HUES48 (cell line): ENCODE results near the gene RNF157.

Experiments used
- H3K27ac ChIP-seq: one replicate; pipeline ENCODE4 v1.7.0; 2013; ENCODE audit warnings: low read depth, low read length, inconsistent platforms
- H3K27me3 ChIP-seq: 2 replicates; pipeline ENCODE4 v1.6.1; 2013; ENCODE audit warnings: mild to moderate bottlenecking, low read length; ENCODE audit not compliant: control insufficient read depth, insufficient read depth
- H3K36me3 ChIP-seq: 2 replicates; pipeline ENCODE4 v1.6.1; 2013; ENCODE audit warnings: low read length; ENCODE audit not compliant: control insufficient read depth, insufficient read depth
- H3K4me1 ChIP-seq: 2 replicates; pipeline ENCODE4 v1.6.1; 2013; ENCODE audit warnings: mild to moderate bottlenecking, low read length; ENCODE audit not compliant: control insufficient read depth, insufficient read depth
- H3K4me3 ChIP-seq: 2 replicates; pipeline ENCODE4 v1.5.1; 2013; ENCODE audit warnings: mild to moderate bottlenecking, low read depth, low read length
- H3K9ac ChIP-seq: 2 replicates; pipeline ENCODE4 v1.6.1; 2013; ENCODE audit warnings: mild to moderate bottlenecking, low read depth, low read length, moderate library complexity
- H3K9me3 ChIP-seq: 2 replicates; pipeline ENCODE4 v1.6.1; 2013; ENCODE audit warnings: low read length; ENCODE audit not compliant: control insufficient read depth, insufficient read depth

RNF157 gene

GRCh38 chr17:76104896-76105231 is 135.4 kb downstream of the RNF157 start:
- Histone ChIP-seq H3K4me1 (peaks cover 19% of the 10 kb centered on the region), H3K9ac (no peak overlapping the region), H3K4me3 (no peak overlapping the region), H3K27ac (no peak overlapping the region), H3K9me3 (no peaks in the 10 kb centered on the region), H3K36me3 (peaks cover 27% of the 10 kb centered on the region), H3K27me3 (no peaks in the 10 kb centered on the region)

DNA sequence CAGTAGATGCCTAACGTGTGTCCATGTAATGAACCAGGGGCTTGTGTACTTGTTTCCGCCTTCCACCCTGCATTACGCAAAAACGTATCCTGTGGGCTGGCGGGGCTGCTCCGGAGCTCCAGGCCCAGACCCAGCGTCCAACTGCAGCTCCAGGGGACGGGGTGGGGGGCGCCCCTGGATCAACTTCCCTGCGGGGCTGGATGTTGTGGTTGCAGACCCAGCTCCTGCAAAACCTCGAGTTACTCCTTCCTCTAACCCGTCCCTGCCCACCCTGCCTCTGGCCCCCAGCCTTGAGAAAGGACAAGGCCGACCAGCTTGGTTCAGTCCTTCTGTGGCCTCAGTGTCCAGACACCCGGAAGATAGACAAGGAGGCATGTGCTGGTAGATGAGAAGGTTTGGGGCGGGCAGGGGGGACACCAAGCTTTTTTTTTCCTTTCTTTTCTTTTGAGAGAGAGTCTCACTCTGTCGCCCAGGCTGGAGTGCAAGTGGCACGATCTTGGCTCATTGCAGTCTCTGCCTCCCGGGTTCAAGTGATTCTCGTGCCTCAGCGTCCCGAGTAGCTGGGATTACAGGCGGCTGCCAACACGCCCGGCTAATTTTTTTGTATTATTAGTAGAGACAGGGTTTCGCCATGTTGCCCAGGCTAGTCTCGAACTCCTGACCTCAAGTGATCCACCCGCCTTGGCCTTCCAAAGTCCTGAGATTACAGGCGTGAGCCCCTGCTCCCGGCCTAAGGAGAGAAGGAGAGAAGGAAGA is 136.0 kb downstream of the RNF157 start:
- H3K9me3 ChIP-seq = no peaks in the 10 kb centered on the region
- H3K9ac ChIP-seq = peak overlapping the region; percentile 49; the same call in 1 of the 2 replicates
- peak overlapping the region; percentile 71 for H3K4me3 ChIP-seq
- peak overlapping the region; percentile 89 for H3K27ac ChIP-seq
- H3K27me3 ChIP-seq = no peaks in the 10 kb centered on the region
- peaks cover 33% of the 10 kb centered on the region for H3K36me3 ChIP-seq
- H3K4me1 ChIP-seq = peaks cover 19% of the 10 kb centered on the region

DNA sequence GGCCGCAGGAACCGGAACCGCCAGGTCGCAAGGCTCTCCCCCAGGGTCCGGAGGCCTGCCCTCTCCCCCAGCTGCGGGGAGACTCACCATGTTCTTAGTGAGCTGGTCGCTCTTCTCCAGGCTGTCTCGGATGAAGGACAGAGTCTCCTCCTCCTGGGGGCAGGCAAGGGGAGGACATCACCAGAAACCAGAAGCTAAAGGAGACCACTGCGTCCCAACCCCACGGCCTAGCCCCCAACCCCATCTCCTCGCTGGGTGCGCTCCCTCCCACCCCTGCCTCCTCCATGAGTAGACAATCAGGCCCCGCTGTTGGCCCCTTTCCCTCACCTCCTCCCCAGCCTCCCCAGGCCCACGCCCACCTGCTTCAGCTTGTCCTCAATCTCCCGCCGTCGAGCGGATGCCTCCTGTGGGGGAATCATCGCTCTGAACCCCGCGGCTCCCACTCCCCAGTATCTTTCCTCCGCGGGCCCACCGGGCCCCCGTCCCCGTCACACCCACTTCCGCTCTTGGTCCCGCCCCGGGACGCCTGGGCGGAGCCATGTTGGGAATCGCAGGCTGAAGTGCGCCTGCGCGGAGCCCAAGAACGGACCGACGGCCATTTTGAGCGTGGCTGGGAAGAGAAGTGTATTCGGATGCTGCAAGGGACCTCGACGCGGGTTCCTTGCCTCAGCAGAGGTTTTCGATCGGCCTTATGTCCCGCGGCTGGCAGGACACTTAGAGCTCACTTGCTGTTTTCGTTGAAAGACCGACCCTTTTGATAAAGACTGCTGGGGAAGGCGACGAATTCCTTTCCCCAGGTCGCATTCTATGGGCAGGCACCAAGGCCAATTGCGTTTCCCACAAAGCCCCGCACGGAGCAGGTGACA is 136.8 kb downstream of the RNF157 start, which contains the start of gene EXOC7:
Gene EXOC7 (minus strand): TSS at position 514 of the 866 bp plus-strand sequence. CDS start 95 bp downstream, at position 419.
- H3K4me3 ChIP-seq = peak within 1 kb of the TSS; percentile 71
- H3K27ac ChIP-seq = peak within 1 kb of the TSS; percentile 89
- H3K9ac ChIP-seq = peak within 1 kb of the TSS; percentile 49
- no peaks in the 10 kb centered on the region for H3K9me3 ChIP-seq
- H3K36me3 ChIP-seq = peaks cover 36% of the 10 kb centered on the region
- H3K4me1 ChIP-seq = peaks cover 19% of the 10 kb centered on the region
- no peaks in the 10 kb centered on the region for H3K27me3 ChIP-seq

GRCh38 chr17:76102944-76103273 is 137.4 kb downstream of the RNF157 start:
- Histone ChIP-seq H3K27me3 (no peaks in the 10 kb centered on the region), H3K4me3 (peak overlapping the region; percentile 71), H3K27ac (peak overlapping the region; percentile 89), H3K9ac (peak overlapping the region; percentile 15; the same call in 1 of the 2 replicates), H3K9me3 (no peaks in the 10 kb centered on the region), H3K4me1 (peaks cover 19% of the 10 kb centered on the region), H3K36me3 (peaks cover 41% of the 10 kb centered on the region)

DNA sequence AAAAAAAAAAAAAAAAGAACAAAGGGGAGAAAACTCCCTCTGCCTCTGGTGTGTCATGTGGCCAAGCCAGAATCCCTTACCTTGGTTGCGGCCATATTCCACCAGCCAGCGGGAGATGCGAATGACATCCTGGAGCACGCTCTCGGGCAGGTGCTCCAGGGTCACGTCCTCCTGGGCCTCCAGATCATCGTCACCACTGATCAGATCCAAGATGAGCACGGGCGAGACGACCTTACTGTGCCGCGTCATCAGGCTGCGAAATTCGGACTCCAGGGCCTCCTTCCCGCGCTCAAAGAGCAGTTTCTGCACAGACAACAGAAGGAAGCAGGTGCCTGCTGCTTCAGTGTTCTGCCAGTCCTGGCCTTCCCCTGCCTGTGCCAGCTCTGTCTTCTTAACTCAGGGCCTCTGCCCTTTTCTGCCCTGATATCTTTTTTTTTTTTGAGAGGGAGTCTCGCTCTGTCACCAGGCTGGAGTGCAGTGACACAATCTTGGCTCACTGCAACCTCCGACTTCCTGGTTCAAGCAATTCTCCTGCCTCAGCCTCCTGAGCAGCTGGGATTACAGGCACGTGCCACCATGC is 142.5 kb downstream of the RNF157 start:
- Histone ChIP-seq H3K27ac (no peak overlapping the region), H3K36me3 (peaks cover 87% of the 10 kb centered on the region)

GRCh38 chr17:76095943-76096342 is 144.3 kb downstream of the RNF157 start:
- peaks cover 85% of the 10 kb centered on the region for H3K36me3 ChIP-seq

More for the DNA sequence above, 142.5 kb downstream of the RNF157 start:
- peaks cover 2% of the 10 kb centered on the region; the same call in 1 of the 2 replicates for H3K4me1 ChIP-seq
- H3K27me3 ChIP-seq = no peaks in the 10 kb centered on the region
- no peaks in the 10 kb centered on the region for H3K9me3 ChIP-seq
- no peak overlapping the region for H3K9ac ChIP-seq
- H3K4me3 ChIP-seq = no peak overlapping the region

DNA sequence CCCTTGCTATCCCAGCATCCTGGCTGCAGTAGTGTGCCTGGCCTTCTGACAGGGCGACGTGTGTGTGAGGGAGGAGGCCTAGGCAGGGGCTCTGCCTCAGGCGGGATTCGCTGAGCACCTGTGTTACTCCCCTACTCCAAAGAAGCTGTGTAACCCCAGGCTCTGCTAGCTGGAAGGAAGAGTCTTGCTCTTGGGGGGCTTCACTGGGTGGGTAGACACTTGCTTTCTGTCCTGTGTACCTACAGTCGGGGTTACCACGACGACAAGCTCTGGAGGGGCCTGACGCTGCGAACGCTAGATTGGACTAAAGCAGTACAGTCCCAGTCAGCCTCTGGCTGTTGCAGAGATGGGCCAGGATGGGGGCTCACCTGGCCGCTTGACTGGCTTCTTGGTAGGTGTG is 146.2 kb downstream of the RNF157 start:
- Histone ChIP-seq H3K36me3 (peaks cover 85% of the 10 kb centered on the region), H3K27ac (no peak overlapping the region), H3K9me3 (no peaks in the 10 kb centered on the region), H3K27me3 (no peaks in the 10 kb centered on the region), H3K4me3 (no peak overlapping the region), H3K9ac (no peak overlapping the region), H3K4me1 (no peaks in the 10 kb centered on the region)

More at GRCh38 chr17:76095943-76096342, 144.3 kb downstream of the RNF157 start:
- H3K27ac ChIP-seq = no peak overlapping the region
- no peak overlapping the region for H3K4me3 ChIP-seq
- no peaks in the 10 kb centered on the region for H3K9me3 ChIP-seq
- H3K9ac ChIP-seq = no peak overlapping the region
- H3K27me3 ChIP-seq = no peaks in the 10 kb centered on the region
- no peaks in the 10 kb centered on the region for H3K4me1 ChIP-seq

DNA sequence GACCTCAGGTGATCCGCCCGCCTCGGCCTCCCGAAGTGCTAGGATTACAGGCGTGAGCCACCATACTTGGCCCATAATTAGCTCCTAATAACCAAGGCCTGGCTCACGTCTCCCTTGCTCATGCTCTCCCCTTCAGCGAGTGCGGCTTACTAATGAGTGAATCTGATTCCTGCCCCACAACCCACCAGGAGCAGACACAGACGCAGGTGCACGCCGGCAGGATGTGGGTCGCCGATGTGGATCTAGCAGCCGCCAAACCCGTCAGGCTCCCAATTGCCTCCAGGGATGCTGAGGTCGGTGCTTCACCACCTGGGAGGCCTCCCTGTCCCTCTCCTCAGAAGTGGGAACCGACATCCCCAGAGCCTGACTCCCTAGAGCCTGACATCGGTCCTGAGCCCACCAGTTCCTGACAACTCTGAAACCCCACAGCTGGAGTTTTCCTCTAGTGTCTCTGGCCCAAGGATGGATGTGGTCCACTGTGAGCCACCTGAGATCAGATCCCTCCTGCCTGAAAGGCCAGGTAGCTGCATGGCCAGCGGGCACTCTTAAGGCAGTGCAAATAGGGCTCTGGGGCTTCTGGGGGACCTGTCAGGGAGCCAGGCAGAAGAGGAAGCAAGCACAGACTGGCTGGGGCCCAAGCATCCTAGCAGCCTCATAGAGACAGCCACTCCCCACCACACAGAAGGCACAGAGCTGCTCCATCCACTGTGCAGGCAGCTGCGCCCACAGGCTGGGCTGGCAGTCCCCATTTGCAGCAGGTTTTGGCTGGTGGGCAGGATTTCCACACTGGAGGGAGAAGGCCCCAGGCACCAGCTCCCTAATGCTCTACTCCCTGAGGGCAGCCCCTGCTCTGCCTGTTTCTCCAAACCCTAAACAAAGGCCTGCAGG is 147.5 kb downstream of the RNF157 start:
- Histone ChIP-seq H3K36me3 (peaks cover 89% of the 10 kb centered on the region), H3K27me3 (no peaks in the 10 kb centered on the region), H3K9me3 (no peaks in the 10 kb centered on the region), H3K9ac (no peak overlapping the region), H3K27ac (no peak overlapping the region), H3K4me1 (no peaks in the 10 kb centered on the region), H3K4me3 (no peak overlapping the region)
